Endothelial cell of umbilical vein (primary cell): ENCODE measurements around the gene MAG. TPM values are rescaled to one million over a fixed set of nuclear protein-coding genes. Genes with fewer than 3 reads are reported as not detected.

Experiments used
- BruUV-seq: library from RNA; stranded (reverse); fragments of 400-500 nt; replicated peaks from 2 replicates; lab custom pipeline; 2021; lab: Mats Ljungman, UMichigan
- CTCF ChIA-PET: fragments of 300-600, 350-600 bp; sonication (Branson Sonifier 250); formaldehyde crosslinking; loops from one replicate; lab custom pipeline; 2021; ENCODE audit warnings: antibody characterized with exemption, inconsistent platforms; lab: Charles Lee
- POLR2A ChIA-PET: fragments of 300-600, 350-600 bp; sonication (Branson Sonifier 250); formaldehyde crosslinking; loops from one replicate; lab custom pipeline; 2021; ENCODE audit warnings: antibody characterized with exemption, inconsistent platforms; lab: Charles Lee
- DNase-seq: peaks from one replicate; pipeline ENCODE4 v3.0.0-alpha.2; 2011; ENCODE audit warnings: low read depth, low spot score
- FAIRE-seq: peaks from 2 replicates; lab custom pipeline; 2011; peaks lifted over from hg19 to GRCh38; lab: Jason Lieb, UNC
- H2AFZ ChIP-seq: 2 replicates; pipeline ENCODE4 v1.6.0; 2012; ENCODE audit warnings: low read depth, low read length, control low read depth, inconsistent platforms
- H3K27ac ChIP-seq: 2 replicates; pipeline ENCODE4 v1.5.1; 2011; ENCODE audit warnings: low read depth, mild to moderate bottlenecking, control low read depth, low read length, moderate library complexity; ENCODE audit not compliant: insufficient read depth
- H3K27me3 ChIP-seq, 2 experiments: 2 replicates each; pipeline versions ENCODE4 v1.6.0 to v1.6.1; 2011; ENCODE audit warnings: low read length in 2 of 2, mixed read lengths in 1 of 2; ENCODE audit not compliant: control insufficient read depth in 2 of 2, insufficient read depth in 2 of 2
- H3K36me3 ChIP-seq, 2 experiments: 2 replicates in 1 of 2; 3 replicates in 1 of 2; pipeline ENCODE4 v1.5.1; 2011; ENCODE audit warnings: low read length in 2 of 2, mild to moderate bottlenecking in 1 of 2, moderate library complexity in 1 of 2; ENCODE audit not compliant: control insufficient read depth in 2 of 2, insufficient read depth in 2 of 2; ENCODE audit errors: extremely low read depth in 1 of 2
- H3K4me1 ChIP-seq: 3 replicates; pipeline ENCODE4 v1.5.1; 2011; ENCODE audit warnings: mild to moderate bottlenecking, low read length; ENCODE audit not compliant: control insufficient read depth, insufficient read depth; ENCODE audit errors: extremely low read depth
- H3K4me2 ChIP-seq: 2 replicates; pipeline ENCODE4 v1.6.1; 2011; ENCODE audit warnings: low read length, control low read depth, mixed read lengths; ENCODE audit not compliant: insufficient read depth
- H3K4me3 ChIP-seq, 3 experiments: fragments of 200-600 bp in 1 of 3; sonication (generic), shearing (Covaris generic) in 1 of 3; replicated peaks in 1 of 3; 2 replicates each; pipeline ENCODE4 v1.5.1; 2011 to 2016; ENCODE audit warnings: control low read depth in 3 of 3, low read length in 3 of 3, mild to moderate bottlenecking in 2 of 3, inconsistent platforms in 1 of 3, low read depth in 1 of 3, moderate library complexity in 1 of 3; ENCODE audit not compliant: insufficient read depth in 1 of 3
- H3K79me2 ChIP-seq: 2 replicates; pipeline ENCODE4 v1.6.0; 2012; ENCODE audit warnings: low read length, inconsistent platforms; ENCODE audit not compliant: control insufficient read depth, insufficient read depth
- H3K9ac ChIP-seq: replicated peaks from 2 replicates; pipeline ENCODE3; 2011; ENCODE audit warnings: low read length, control low read depth; ENCODE audit not compliant: insufficient read depth; ENCODE audit errors: extremely low read depth
- H3K9me1 ChIP-seq: replicated peaks from 3 replicates; pipeline ENCODE4 v1.6.0; 2011; ENCODE audit warnings: mild to moderate bottlenecking, low read length; ENCODE audit not compliant: control insufficient read depth, insufficient read depth; ENCODE audit errors: extremely low read depth
- H3K9me3 ChIP-seq: replicated peaks from 2 replicates; pipeline ENCODE4 v1.5.1; 2012; ENCODE audit warnings: low read length, inconsistent platforms; ENCODE audit not compliant: control insufficient read depth, insufficient read depth
- H4K20me1 ChIP-seq: replicated peaks from 2 replicates; pipeline ENCODE3; 2011; ENCODE audit warnings: mild to moderate bottlenecking, low read length; ENCODE audit not compliant: control insufficient read depth, insufficient read depth; ENCODE audit errors: extremely low read depth
- CTCF ChIP-seq, 2 donors: IDR thresholded peaks; 1 replicate in 1 of 2; 2 replicates in 1 of 2; pipeline ENCODE4 v1.5.1; 2011; ENCODE audit warnings: low read length in 2 of 2, mild to moderate bottlenecking in 2 of 2, moderate library complexity in 2 of 2, control low read depth in 1 of 2, inconsistent platforms in 1 of 2, low read depth in 1 of 2; ENCODE audit not compliant: insufficient read depth in 1 of 2; ENCODE audit errors: extremely low read depth in 1 of 2
- FOS ChIP-seq: IDR thresholded peaks from 2 replicates; pipeline ENCODE4 v1.6.1; 2011; ENCODE audit warnings: mild to moderate bottlenecking, low read length, moderate library complexity, borderline replicate concordance; ENCODE audit not compliant: insufficient read depth
- JUN ChIP-seq: IDR thresholded peaks from 2 replicates; pipeline ENCODE4 v1.6.1; 2011; ENCODE audit warnings: borderline replicate concordance, low read depth; ENCODE audit not compliant: insufficient read length, insufficient read depth
- MYC ChIP-seq: IDR thresholded peaks from one replicate; pipeline ENCODE4 v1.6.1; 2011; ENCODE audit warnings: mild to moderate bottlenecking, low read depth, low read length
- POLR2AphosphoS5 ChIP-seq: IDR thresholded peaks from 2 replicates; pipeline ENCODE4 v1.6.1; 2012; ENCODE audit warnings: low read depth, mild to moderate bottlenecking, control low read depth, low read length, moderate library complexity; ENCODE audit not compliant: insufficient read depth
- dilution Hi-C: fragments of 300-500 bp; cut with MboI; formaldehyde crosslinking; loops from one replicate; pipeline ENCODE4 v1.15.0; 2019; ENCODE audit warnings: low sequenced_read_pairs; ENCODE audit not compliant: extremely low pct_ligation_motif_present
- intact Hi-C: fragments of 100-400 bp; cut with micrococcal nuclease; formaldehyde crosslinking; loops from one replicate; pipeline ENCODE4 v1.10.0; 2022
- polyA plus RNA-seq, 4 experiments: library from polyadenylated mRNA; depleted of rRNA in 3 of 4; stranded (reverse) in 3 of 4; unstranded in 1 of 4; fragments of >200 nt; gene quantifications; 2 replicates each; pipeline versions ENCODE4 v1.2.1 to v1.2.3, GENCODE V29; 2011 to 2012; ENCODE audit warnings: missing spikeins in 1 of 4
- total RNA-seq: library from RNA; stranded (reverse); gene quantifications from 2 replicates; pipeline ENCODE4 v1.2.3, GENCODE V29; 2021

The MAG gene
- total and polyA plus RNA-seq, 2 donors (not counting 3 experiments of a cell fraction or from before 2014, with no cell fraction given), result not detected

GRCh38 chr19:35272954-35273649 lies 18.9 kb upstream of the MAG start:
- peaks cover 7 to 41% of the 10 kb centered on the region in 2 experiments for H3K36me3 ChIP-seq
- H3K4me1 ChIP-seq, result no peaks in the 10 kb centered on the region
- ChIA-PET CTCF (no interaction called here), POLR2A (no interaction called here)
- FAIRE-seq, result no peak
- no peaks in the 10 kb centered on the region for H3K9me3 ChIP-seq
- dilution Hi-C loops (no loop called here), intact Hi-C loops (no loop called here)
- no TSS peak for BruUV-seq
- H2AFZ ChIP-seq, result no peak overlapping the region
- no peak overlapping the region for H3K4me2 ChIP-seq
- H4K20me1 ChIP-seq, result no peaks in the 10 kb centered on the region
- H3K4me3 ChIP-seq, result no peak overlapping the region
- H3K27me3 ChIP-seq, result no peaks in the 10 kb centered on the region
- no peak overlapping the region for H3K9ac ChIP-seq
- no peaks in the 10 kb centered on the region for H3K9me1 ChIP-seq
- DNase-seq, result no peak
- H3K79me2 ChIP-seq, result no peaks in the 10 kb centered on the region
- no peak for TF ChIP-seq FOS
- TF ChIP-seq CTCF (IDR thresholded peaks at IDR 0.05; ENCODE audit: extremely low read depth in 1 of 2, insufficient read depth in 1 of 2, low read depth in 1 of 2, low read length in 2 of 2), result no peak
- no peak for TF ChIP-seq JUN
- no peak for TF ChIP-seq POLR2AphosphoS5
- TF ChIP-seq MYC, result no peak
- no peak overlapping the region for H3K27ac ChIP-seq
